CD4-positive, alpha-beta T cell treated with Interleukin-15 for 1 hour (primary cell): ENCODE measurements around the gene KIF26A.
"Not testable (repeated sequence)": the region's sequence is repeated elsewhere in the genome, so short reads cannot be mapped to it uniquely, and the experiment has no call there.

ENCODE experiments used
- DNase-seq: peaks from one replicate; pipeline ENCODE4 v3.0.0-alpha.2; 2020

KIF26A gene

GRCh38 chr14:104225278-104226190 lies 87.1 kb downstream of the KIF26A start:
- DNase-seq, result not testable (repeated sequence)

DNA sequence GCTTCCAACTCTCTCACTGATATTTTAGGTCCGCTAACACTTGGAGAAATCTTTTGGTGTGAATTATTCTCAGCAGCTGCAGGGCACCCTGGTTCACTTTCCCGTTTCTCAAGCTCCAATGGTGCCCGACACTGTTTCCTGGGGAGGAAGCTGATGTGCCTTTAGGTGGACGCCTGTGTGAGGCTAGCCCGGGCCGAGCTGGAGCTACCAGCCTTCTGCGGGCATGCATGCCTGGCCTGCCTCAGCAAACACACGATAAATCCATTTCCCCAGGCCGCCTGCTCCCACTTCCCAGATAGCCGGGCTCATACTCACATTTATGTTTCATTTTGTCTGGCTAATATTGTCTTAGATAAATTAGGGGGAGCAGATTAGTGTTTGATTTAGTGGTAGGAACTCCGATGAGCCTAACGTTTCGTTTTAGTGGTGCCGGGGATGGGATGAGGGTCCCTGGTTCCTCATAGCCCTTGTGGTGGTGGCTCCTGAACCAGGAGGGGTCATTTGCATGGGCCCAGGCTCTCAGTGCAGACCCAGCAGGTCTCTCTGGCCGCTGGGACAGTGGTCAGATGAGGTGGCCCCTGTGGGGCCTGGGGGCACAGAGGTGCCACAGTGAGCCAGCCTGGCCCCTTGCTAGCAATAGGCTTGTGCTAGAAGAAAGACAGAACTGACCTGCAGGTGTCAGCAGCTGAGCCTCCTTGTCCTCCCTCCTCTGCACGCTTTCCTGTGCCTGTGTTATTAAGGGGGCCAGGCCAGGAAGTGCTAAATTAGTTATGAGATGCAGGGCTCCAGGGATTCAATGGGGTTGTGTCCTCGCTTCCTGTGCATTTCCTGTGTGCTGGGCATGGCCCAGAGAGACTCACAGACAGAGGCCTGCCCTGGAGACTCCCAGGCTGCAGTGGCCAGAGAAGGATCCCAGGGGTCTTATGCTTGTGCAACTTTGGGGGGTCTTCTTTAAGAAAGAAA lies 88.3 kb downstream of the KIF26A start:
- DNase-seq, result no peak

DNA sequence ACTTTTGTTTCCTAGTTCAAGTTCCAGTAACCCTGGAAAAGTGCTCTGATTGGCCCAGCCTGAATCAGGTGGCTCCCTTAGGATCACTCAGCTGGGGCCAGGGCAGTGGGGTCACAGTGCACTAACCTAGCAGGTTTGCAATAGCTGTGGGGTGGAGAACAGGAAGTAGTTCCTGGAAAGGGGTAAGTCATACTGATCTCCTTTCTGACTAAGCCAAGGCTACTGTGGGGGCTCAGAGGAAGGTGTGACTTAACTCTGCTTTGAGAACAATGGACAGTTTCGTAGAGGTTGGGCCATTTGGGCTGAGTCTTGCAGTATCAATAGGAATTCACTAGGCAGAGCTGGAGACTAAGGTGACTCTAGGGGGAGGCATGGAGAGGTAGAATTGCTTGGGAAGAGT lies 89.4 kb downstream of the KIF26A start:
- no peak for DNase-seq

GRCh38 chr14:104228221-104228620 lies 89.8 kb downstream of the KIF26A start:
- DNase-seq, result no peak

- DNase-seq, result peak; percentile 11
Observed at GRCh38 chr14:104228716-104229533, 90.5 kb downstream of the KIF26A start.

DNA sequence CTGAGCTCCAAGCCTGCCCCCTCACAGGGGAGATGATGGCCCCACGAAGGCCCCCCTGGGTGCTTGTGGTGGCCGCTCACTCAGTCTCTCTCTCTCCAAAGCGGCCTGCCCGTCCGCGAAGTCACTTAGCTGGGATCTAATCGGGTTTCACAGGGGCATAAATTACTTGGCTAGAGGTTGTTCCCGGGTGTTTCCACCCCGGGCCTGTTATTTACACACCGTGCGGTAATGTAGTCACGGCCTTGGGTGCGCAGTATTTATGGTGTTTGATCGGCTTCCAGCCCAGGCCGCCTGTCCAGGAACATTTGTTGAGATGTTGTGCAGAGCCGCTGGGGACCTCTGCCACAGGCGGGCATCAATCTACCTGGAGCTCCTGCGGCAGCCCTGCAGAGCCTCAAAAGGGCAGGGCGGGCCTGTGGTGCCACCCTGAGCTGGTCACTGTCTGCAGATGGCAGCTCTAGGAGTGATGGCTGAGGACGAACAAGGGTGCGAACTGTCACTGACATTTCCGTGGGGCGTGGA lies 91.2 kb downstream of the KIF26A start:
- DNase-seq, result no peak

DNA sequence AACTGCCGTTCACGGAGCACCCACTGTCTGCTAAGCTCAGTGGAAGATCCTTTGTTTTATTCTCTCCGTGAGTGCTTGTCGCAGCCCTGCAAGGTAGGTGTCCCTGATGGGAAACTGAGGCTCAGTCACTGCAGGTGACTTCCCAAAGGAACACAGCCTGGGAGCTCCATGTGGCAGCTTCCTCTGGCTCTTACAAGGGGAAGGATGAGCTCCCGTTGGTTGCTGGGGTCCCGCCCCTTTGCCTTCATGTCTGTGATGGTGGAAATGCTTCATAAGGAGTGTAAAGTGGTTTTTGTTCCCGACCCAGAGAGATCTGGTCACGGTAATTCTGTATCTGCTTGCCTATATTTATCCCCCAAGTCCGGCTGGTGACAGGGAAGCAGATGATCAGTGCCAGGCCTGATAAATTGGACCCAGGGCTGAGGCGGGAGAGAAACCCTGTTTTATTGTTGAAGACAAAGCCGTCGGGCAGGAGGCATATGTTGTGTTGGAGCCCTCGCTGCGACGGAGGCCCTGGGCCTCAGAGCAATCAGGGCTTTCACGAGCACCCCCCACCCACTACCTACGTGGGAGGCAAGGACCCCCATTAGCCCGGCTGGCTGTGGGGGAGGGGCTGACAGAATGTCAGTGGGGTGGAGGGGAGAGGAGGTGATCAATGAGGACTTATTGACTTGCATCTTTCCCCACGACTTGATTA lies 91.9 kb downstream of the KIF26A start:
- DNase-seq, result no peak
